Mesenteric fat pad (tissue), 1 donor: ENCODE measurements around the gene SFXN5. TPM values are rescaled to one million over a fixed set of nuclear protein-coding genes. Genes with fewer than 3 reads are reported as not detected.
"Not testable (repeated sequence)": the region's sequence is repeated elsewhere in the genome, so short reads cannot be mapped to it uniquely, and the experiment has no call there.

Experiments
- DNase-seq: peaks from one replicate; pipeline ENCODE4 v3.0.0-alpha.2; 2020; ENCODE audit warnings: low spot score
- total RNA-seq: library from RNA; stranded (reverse); fragmentation: NEBNext Ultra II Directional; extraction: Animal tissue kit (Norgen Biotek cat#: 25700); gene quantifications from one replicate; pipeline ENCODE4 v1.2.1, GENCODE V29; 2021
- donor health status: DM: yes; HTN: yes; CAD: no.

SFXN5 gene
- total RNA-seq, 1 donor from 2014 or later = 11.7 TPM

- DNase-seq = no peak
These were observed 31.6 kb upstream of the SFXN5 start for GRCh38 chr2:73103018-73103542.

DNA sequence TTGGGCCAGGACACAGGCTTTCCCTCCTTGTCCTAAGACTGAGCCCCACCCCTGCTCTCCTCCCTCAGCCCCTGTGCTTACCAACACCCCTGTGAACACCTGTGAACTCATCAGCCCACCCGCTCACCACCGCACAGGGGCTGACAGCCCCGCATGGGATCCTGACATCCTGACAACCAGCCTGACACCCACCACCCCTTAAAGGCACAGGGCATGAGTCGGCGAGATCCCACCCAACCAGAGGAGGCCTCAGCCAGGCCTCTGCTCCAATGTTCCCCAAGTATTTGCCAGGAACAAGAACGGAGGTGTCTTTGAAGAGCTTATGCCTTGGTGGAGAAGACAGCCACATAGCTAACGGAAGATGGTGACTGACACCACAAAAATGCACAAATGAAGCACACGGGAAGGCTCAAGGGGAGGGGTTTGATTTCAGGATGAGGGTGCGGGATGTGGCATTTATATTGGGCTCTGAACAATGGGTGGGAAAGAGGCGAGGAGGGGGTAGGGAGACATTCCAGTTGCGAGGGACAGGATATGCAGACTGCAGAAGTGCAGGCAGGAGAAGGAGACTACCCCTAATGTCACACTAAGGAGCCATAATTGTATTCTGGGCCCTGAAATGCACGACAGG is 30.2 kb upstream of the SFXN5 start:
- no peak for DNase-seq

DNA sequence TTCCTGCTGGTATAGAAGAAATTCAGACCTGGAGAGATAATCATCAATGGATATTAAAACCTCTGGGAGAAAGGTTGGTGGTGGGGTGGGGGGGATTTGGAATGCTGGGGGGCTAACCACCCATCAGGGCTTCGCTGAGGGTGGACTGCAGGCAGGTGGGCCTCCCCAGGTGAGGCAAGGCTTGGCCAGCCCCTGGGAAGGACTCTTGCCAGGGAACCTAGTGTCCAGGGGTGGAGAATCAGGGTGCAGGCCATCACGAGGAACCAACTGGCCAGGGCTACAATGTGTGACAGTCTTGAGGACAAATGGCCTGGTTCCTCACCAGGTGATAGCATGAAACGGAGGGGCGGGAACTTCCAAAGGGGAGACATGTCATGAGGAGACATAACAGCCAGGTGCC is 29.4 kb upstream of the SFXN5 start:
- no peak for DNase-seq

GRCh38 chr2:73099486-73099885 is 28.0 kb upstream of the SFXN5 start:
- no peak for DNase-seq

DNA sequence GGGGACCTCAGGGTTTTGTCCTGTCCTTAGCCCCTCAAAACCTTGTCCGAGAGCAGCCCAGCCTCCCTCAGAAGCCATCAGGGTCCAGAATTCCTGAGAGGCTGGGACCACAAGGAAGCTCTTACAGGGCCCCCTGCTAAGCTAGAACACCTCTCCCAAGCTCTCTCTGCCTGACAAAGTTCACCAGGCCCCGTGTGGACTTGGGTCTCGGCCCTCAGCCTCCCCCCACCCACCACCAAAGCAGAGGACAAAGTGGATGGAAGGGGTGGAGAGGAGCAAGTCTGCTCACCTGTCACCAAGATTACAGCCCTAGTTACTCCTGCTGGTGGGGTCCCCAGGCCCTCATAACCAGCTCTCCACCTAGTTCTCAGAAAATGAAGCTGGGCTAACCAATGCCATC is 24.4 kb upstream of the SFXN5 start:
- no peak for DNase-seq

DNA sequence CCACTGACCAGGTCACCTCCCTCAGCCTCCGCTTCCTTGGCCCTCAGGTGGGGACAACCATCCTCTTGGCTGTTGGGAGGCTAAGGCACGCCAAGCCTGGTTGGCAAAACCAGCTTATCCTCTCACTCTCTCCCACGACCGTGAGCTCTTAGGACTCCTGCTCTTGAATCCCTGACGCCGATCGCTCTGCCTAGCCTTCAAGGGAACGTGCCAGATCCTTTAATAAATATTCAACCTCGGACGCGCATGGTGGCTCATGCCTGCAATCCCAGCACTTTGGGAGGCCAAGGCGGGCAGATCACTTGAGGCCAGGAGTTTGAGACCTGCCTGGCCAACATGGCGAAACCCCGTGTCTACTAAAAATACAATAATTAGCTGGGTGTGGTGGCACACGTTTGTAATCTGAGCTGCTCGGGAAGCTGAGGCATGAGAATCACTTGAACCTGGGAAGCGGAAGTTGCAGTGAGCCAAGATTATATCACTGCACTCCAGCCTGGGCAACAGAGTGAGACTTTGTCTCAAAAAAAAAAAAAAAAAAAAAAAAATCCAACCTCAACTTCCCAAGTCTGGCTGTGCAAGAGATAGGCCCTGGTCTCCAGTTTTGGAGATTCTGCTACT is 22.2 kb upstream of the SFXN5 start:
- DNase-seq = not testable (repeated sequence)

- no peak for DNase-seq
These were observed 20.8 kb upstream of the SFXN5 start for GRCh38 chr2:73092146-73092783.

DNA sequence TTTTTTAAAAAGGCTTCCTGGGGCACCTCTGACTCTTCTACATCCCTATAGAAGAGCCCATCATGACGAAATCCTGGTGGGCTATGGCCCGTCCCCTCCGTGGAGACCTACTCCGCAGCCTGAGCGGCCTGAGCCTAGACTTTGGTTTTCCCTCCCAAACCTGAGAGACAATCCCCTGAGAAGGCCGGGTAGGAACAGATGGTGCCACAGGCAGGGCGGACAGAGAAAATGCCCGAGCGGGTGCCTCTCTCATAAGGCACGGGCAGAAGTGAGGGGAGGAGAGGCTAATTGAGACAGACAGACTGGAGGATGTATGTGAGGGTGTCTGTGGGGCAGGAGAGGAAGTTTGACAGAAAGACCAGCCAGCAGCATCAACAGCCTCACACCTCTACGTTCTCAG is 20.2 kb upstream of the SFXN5 start:
- no peak for DNase-seq

- DNase-seq = no peak
These were observed 19.7 kb upstream of the SFXN5 start for GRCh38 chr2:73091164-73091563.

- no peak for DNase-seq
These were observed 17.9 kb upstream of the SFXN5 start for GRCh38 chr2:73089270-73090030.

- DNase-seq = no peak
These were observed 17.2 kb upstream of the SFXN5 start for GRCh38 chr2:73088703-73089102.

- DNase-seq = no peak
These were observed 16.7 kb upstream of the SFXN5 start for GRCh38 chr2:73088211-73088610.

GRCh38 chr2:73087311-73087710 is 15.8 kb upstream of the SFXN5 start:
- no peak for DNase-seq

GRCh38 chr2:73085691-73086090 is 14.2 kb upstream of the SFXN5 start:
- DNase-seq = peak; percentile 93

- no peak for DNase-seq
These were observed 13.5 kb upstream of the SFXN5 start for GRCh38 chr2:73084971-73085370.

GRCh38 chr2:73083886-73084800 is 12.6 kb upstream of the SFXN5 start:
- DNase-seq = no peak

DNA sequence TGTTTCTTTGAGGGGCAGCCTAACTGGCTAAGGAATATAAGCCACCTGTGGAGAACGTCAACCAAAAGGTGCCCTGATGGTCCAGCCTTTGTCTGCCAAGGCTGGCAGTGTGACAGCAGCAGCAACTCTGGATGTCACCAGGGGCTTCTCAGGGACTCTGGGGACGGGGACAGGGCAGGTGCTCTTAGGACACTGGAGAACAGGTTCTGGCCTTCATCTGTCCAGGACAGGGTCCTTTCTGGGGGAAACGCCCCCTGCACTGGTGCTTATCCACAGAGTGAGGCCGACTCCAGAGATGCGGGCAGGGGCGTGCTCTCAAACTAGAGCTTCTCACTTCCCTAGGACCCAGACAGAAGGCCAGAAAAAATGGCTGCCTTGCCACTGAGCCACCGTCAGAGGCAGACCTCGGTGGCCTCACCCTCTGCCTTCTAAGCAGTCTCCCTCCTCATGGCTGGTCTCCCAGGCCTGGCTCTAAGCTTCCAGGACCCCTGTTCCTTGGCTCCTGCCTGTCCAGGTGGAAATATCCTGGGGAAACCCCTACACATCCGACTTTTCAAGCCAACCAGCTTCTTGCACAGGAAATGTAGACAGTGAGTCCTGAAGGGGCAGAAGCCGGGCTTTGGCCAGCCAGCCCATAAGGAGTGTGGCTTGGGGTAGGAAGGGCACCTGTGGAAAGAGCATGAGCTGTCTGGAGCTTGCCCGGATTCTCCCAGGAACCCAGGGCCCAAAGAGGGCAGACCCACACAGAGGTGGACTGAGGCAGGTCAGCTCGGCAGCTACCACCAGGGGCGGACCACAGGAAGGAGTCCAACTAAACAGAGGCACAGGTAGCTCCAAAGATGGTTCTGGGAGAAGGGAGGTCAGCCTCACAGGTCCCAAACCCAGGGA is 11.3 kb upstream of the SFXN5 start:
- DNase-seq = no peak

GRCh38 chr2:73081181-73081671 is 9.7 kb upstream of the SFXN5 start:
- DNase-seq = no peak

DNA sequence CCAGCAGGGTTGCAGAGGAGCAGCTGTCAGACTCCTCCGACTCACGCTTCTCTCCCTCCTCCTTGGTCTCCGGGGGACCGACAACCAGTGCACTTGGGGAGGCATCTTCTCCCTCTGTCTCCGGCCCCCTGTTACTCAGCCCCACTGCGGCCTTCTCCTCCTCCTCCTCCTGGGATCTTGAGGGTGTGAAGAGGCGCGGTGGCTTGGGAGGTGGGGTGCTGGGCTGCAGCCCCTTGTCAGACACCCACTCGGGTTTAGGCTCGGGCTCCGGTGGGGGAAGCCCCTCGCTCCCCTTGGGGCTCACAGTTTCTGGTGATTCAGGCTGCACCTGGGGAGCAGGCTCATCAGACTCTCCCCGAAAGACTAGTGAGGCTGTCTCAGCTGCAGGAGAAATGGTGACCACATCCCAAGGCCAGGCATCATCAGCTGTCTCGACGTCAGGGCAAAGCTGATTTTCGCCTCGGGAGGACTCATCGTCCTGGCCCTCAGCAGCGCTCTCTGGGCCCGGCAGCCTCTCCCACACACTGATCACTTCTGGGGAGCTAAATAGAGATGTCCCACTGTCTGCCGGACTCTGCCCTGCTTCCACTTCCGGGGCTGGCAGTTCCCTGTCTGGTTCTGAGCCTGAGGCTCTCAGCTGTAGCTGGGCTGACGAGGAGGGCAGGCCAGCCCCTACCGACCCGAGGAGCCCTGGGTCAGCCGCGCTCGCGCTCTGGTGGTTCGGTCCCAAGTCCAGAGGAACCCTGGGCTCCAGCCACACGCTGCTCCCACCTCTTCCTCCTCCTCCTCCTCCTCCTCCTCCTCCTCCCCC is 9.0 kb upstream of the SFXN5 start:
- DNase-seq = no peak
